Occipital lobe (tissue), 2 donors: Measurements from ENCODE around the gene ACTL9. TPM values are rescaled to one million over a fixed set of nuclear protein-coding genes. Genes with fewer than 3 reads are reported as not detected.
"Not testable (repeated sequence)": the region's sequence is repeated elsewhere in the genome, so short reads cannot be mapped to it uniquely, and the experiment has no call there.

Experiments
- DNase-seq: peaks from one replicate; lab custom pipeline; 2025; lab: John Stamatoyannopoulos, UW
- total RNA-seq: library from RNA; depleted of rRNA; stranded (reverse); fragments of >200 nt; gene quantifications from one replicate; pipeline ENCODE4 v1.2.3, GENCODE V29; 2014

Gene ACTL9
- not detected for total RNA-seq

DNA sequence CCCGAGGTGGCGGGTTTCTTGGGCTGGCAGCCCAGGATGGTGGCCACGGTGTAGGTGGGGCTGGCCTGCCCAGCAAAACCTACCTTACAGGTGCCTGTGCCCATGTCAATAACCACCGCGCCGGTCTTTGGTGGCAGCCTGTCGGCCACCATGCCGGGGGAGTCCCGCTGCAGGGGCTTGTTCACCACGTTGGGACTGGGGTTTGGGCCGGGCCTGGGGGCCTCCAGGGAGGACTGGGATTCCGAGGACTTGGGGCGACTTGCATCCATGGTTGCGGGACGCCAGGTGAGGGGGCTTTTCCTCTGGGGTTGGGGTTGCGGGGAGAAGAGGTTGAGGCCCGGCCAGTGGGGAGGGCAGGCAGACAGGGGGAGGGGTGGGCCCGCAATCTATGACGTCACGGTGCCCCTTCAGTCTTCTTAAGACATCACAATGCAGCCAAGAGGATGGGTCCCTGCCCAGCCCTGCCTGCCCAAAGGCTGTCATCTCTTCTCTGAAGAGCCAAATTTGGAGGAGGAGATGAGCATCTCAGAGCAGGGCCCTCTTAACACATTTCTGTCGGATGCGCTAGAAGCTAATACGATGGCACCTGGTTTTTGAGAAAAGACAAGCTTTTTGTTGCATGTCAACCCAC, at the start of gene ACTL9:
Gene ACTL9, minus strand, starts transcription at position 363 of the 631 bp plus-strand sequence. Its CDS starts 94 bp downstream, at position 269.
- no peak for DNase-seq

GRCh38 chr19:8739291-8740065, 40.9 kb upstream of the ACTL9 start:
- DNase-seq, result not testable (repeated sequence)

GRCh38 chr19:8738377-8738776, 39.8 kb upstream of the ACTL9 start:
- no peak for DNase-seq

DNA sequence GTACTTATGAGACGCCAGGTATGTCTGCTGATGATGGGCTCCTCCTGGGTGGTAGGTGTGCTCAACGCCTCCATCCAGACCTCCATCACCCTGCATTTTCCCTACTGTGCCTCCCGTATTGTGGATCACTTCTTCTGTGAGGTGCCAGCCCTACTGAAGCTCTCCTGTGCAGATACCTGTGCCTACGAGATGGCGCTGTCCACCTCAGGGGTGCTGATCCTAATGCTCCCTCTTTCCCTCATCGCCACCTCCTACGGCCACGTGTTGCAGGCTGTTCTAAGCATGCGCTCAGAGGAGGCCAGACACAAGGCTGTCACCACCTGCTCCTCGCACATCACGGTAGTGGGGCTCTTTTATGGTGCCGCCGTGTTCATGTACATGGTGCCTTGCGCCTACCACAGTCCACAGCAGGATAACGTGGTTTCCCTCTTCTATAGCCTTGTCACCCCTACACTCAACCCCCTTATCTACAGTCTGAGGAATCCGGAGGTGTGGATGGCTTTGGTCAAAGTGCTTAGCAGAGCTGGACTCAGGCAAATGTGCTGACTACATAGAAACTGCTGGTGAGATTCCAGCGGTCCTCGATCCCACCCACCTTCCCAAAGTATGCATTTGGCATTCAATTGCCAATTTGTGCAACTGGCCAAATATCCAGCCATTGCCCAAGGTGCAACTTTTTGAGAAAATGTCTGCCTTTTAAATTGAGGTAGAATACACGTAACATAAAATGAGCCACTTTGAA, 33.0 kb upstream of the ACTL9 start:
- no peak for DNase-seq

DNA sequence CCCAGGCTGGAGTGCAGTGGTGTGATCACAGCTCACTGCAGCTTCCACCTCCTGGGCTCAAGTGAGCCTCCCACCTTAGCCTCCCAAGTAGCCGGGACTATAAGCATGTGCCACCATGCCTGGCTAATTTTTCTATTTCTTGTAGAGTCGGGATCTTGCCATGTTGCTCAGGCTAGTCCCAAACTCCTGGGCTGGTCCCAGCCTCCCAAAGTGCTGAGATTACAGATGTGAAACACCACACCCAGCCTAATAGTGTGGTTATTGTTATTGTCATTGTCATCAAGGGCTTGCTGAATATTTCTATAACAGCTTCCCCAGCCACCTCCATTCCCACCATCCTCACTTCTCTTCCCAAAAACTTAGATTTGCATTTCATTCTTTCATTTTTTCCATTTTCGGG, 25.7 kb upstream of the ACTL9 start:
- DNase-seq, result no peak

GRCh38 chr19:8722032-8722431, 23.4 kb upstream of the ACTL9 start:
- no peak for DNase-seq

DNA sequence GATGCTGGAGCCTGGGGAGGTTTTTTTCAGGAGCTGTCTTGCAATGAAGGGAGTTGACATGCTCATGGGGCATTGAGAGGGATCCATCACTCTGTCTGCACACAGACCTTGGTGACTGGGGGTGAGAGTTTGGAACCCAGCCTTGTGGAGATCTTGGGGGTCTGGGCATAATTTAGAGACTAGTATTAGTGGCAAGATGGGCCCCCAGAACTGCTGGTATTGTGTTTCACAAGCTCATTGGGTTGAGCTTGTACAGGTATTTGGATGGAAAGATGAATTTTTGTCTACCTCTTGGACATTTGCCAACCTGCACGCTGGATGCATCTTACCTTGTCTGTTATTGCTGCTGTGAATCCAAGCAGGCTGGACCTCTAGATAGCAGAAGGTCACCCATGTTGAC, 22.7 kb upstream of the ACTL9 start, which contains the start of gene OR2Z1:
Gene OR2Z1, plus strand, starts transcription at position 301 of the 400 bp plus-strand sequence. CDS start 9,395 bp downstream, outside the sequence.
- no peak for DNase-seq

- DNase-seq, result not testable (repeated sequence)
These were observed 11.7 kb upstream of the ACTL9 start for GRCh38 chr19:8710337-8710736.

GRCh38 chr19:8705742-8706141, 7.1 kb upstream of the ACTL9 start:
- no peak for DNase-seq

GRCh38 chr19:8705304-8705703, 6.7 kb upstream of the ACTL9 start:
- not testable (repeated sequence) for DNase-seq

- DNase-seq, result no peak
These were observed 4.6 kb upstream of the ACTL9 start for GRCh38 chr19:8703223-8703622.

DNA sequence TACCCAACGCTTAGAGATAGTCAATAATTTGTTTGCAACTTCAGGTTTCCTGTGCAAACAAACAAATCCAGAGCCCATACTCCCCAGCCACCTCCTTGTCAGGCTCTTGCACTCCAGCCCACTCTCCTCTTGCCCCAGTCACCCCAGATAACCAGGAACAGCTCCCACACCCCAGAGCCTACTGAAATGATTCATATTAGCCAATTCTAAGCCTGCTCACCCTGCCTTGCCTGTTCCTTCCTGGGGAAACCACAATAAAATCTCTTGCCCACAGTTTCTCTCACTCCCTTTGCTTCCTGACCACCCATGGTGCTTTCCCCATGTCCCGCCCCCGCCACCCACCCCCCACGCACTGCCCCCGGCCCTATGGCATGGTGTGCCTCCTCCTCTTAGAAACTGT, 3.8 kb upstream of the ACTL9 start:
- no peak for DNase-seq

- no peak for DNase-seq
These were observed 2.4 kb upstream of the ACTL9 start for GRCh38 chr19:8700956-8701355.

DNA sequence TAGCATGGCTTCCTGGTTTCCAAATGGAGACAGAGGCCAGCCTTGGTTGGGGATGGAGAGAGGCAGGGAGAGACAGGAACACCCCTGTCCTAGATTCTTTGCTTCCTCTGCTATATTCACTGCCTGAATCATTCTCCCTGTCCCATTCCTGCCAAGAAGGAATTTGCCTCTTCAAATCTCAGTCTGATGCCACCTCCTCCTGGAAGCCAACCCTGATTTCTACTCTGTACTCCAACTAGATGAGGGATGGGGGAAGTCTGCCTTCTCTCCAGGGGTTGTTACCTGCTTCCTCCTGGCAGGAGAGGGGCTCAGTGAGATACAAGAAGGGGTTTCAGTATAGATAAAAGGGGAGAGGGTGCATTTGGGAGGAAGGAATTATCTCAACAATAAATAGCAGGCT, 1.3 kb upstream of the ACTL9 start:
- DNase-seq, result no peak

GRCh38 chr19:8697671-8698432, 743 bp downstream of the ACTL9 start:
- no peak for DNase-seq

- no peak for DNase-seq
These were observed 1.6 kb downstream of the ACTL9 start for GRCh38 chr19:8696993-8697392.

- DNase-seq, result no peak
These were observed 2.7 kb downstream of the ACTL9 start for GRCh38 chr19:8695911-8696310.

DNA sequence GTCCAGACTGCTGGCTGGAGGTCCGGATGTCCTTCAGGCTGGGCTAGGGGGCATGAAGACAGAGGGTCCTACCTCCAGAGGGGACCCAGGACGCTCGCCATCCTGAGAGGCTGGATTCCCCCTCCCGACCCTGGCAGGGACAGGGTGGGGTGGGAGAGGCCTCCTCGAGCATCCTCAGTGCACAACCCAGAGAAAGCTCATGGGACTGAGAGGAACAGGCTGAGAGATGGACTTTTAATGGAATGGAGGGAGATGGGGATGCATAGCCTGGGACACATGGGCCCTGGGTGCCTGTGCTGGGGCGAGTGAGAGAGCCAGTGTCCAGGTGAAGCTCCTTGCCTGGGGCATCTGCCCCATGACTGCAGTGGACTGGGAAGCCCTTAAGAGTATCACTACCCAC, 3.1 kb downstream of the ACTL9 start:
- DNase-seq, result no peak

- no peak for DNase-seq
These were observed 7.6 kb downstream of the ACTL9 start for GRCh38 chr19:8690753-8691539.

GRCh38 chr19:8688930-8689329, 9.7 kb downstream of the ACTL9 start:
- no peak for DNase-seq

DNA sequence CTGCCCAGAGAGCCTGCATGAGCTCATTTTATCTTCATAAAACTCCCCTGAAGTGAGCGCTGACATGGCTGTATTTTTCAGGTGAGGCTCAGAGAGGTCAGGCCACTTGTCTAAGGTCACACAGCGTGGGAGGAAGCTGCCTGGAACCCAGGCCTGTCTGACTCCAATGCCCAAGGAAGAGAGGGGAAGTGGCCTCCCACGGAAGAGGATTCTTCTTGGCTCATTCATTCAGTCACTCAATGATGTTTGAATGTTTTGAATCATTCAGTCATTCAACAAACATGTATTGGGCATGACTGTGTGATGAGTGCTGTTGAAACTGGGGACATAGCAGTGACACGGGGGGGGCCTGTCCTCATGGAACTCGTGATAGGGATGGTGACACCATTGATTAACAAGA, 12.0 kb downstream of the ACTL9 start:
- no peak for DNase-seq
